ENCODE measurements around the gene ANO4. TPM values are rescaled to one million over a fixed set of nuclear protein-coding genes. Genes with fewer than 3 reads are reported as not detected.

ANO4 gene
- total RNA-seq, 1 donor from 2014 or later = not detected

- H3K4me3 Mint-ChIP-seq = no peak overlapping the region
- H3K27ac Mint-ChIP-seq = no peak overlapping the region
- no peak for DNase-seq
- no peaks in the 10 kb centered on the region for H3K36me3 Mint-ChIP-seq (ENCODE audit: low read depth)
- intact Hi-C loops (cut with micrococcal nuclease) = no loop called here
- no peaks in the 10 kb centered on the region for H3K27me3 Mint-ChIP-seq
- no peaks in the 10 kb centered on the region for H3K9me3 Mint-ChIP-seq
- no peaks in the 10 kb centered on the region for H3K4me1 Mint-ChIP-seq
These were observed 35.6 kb downstream of the ANO4 start for GRCh38 chr12:100830003-100830795.

GRCh38 chr12:100833282-100833681, 38.7 kb downstream of the ANO4 start:
- no peak for DNase-seq
- Mint-ChIP-seq H3K27ac (no peak overlapping the region), H3K9me3 (no peaks in the 10 kb centered on the region), H3K4me1 (no peaks in the 10 kb centered on the region), H3K27me3 (no peaks in the 10 kb centered on the region), H3K36me3 (ENCODE audit: low read depth) (no peaks in the 10 kb centered on the region), H3K4me3 (no peak overlapping the region)
- intact Hi-C loops (cut with micrococcal nuclease) = no loop called here

DNA sequence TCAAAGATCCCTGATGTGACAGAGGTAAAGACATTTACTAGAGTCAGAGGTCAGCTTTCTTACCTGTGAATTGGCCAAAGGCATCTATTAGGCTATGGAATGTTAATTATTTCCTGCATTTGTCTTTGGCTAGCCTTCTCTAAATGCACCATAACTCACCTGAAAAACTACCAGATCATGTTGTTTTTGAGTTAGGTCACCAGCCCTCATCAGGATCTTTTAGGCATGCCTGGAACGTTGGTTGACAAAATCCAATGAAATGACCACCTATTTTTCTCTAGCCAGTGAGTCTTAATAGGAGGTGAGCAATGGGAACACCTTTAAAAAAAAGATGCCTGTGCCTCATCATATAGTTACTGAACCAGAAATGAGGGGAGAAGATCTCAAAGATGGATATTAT, 46.2 kb downstream of the ANO4 start:
- Mint-ChIP-seq H3K27me3 (no peaks in the 10 kb centered on the region), H3K4me1 (no peaks in the 10 kb centered on the region)
- DNase-seq = no peak

GRCh38 chr12:100842156-100842555, 47.6 kb downstream of the ANO4 start:
- Mint-ChIP-seq H3K27me3 (no peaks in the 10 kb centered on the region), H3K4me3 (no peak overlapping the region), H3K27ac (no peak overlapping the region), H3K36me3 (ENCODE audit: low read depth) (no peaks in the 10 kb centered on the region), H3K4me1 (no peaks in the 10 kb centered on the region), H3K9me3 (no peaks in the 10 kb centered on the region)
- intact Hi-C loops (cut with micrococcal nuclease) = no loop called here
- DNase-seq = no peak

More for the DNA sequence above, 46.2 kb downstream of the ANO4 start:
- H3K36me3 Mint-ChIP-seq (ENCODE audit: low read depth) = no peaks in the 10 kb centered on the region
- no peaks in the 10 kb centered on the region for H3K9me3 Mint-ChIP-seq
- no peak overlapping the region for H3K4me3 Mint-ChIP-seq
- intact Hi-C loops (cut with micrococcal nuclease) = no loop called here
- H3K27ac Mint-ChIP-seq = no peak overlapping the region

GRCh38 chr12:100843061-100843460, 48.5 kb downstream of the ANO4 start:
- no peak for DNase-seq
- H3K27ac Mint-ChIP-seq = no peak overlapping the region
- no peak overlapping the region for H3K4me3 Mint-ChIP-seq
- no peaks in the 10 kb centered on the region for H3K4me1 Mint-ChIP-seq
- no peaks in the 10 kb centered on the region for H3K36me3 Mint-ChIP-seq (ENCODE audit: low read depth)
- intact Hi-C loops (cut with micrococcal nuclease) = no loop called here
- no peaks in the 10 kb centered on the region for H3K27me3 Mint-ChIP-seq
- no peaks in the 10 kb centered on the region for H3K9me3 Mint-ChIP-seq

- no peaks in the 10 kb centered on the region for H3K9me3 Mint-ChIP-seq
- no peak overlapping the region for H3K27ac Mint-ChIP-seq
- no peak overlapping the region for H3K4me3 Mint-ChIP-seq
- no peaks in the 10 kb centered on the region for H3K36me3 Mint-ChIP-seq (ENCODE audit: low read depth)
- no peaks in the 10 kb centered on the region for H3K4me1 Mint-ChIP-seq
- no peaks in the 10 kb centered on the region for H3K27me3 Mint-ChIP-seq
- DNase-seq = no peak
- intact Hi-C loops (cut with micrococcal nuclease) = no loop called here
These were observed 50.5 kb downstream of the ANO4 start for GRCh38 chr12:100845095-100845494.

DNA sequence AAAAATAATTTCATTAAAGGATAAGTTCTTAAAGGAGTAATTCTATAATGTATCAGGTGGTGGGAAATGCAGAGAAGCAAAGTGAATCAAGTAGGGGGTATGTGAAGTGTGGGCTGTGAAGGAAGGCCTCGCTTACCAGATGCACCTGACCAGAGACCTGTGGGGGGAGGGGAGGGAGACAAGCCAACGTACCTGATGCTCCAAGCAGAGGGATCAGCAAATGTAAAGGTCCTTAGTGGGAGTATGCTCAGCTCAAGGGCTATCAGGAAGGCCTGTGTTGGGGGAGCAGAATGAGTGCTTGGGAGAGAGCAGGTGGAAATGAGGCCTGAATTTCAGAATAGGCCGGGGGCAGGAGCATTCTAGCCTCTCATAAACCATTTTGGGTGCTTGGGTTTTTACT, 57.1 kb downstream of the ANO4 start:
- Mint-ChIP-seq H3K4me1 (no peaks in the 10 kb centered on the region), H3K27ac (no peak overlapping the region), H3K4me3 (no peak overlapping the region), H3K36me3 (ENCODE audit: low read depth) (no peaks in the 10 kb centered on the region), H3K27me3 (no peaks in the 10 kb centered on the region), H3K9me3 (no peaks in the 10 kb centered on the region)
- DNase-seq = no peak
- intact Hi-C loops (cut with micrococcal nuclease) = no loop called here

DNA sequence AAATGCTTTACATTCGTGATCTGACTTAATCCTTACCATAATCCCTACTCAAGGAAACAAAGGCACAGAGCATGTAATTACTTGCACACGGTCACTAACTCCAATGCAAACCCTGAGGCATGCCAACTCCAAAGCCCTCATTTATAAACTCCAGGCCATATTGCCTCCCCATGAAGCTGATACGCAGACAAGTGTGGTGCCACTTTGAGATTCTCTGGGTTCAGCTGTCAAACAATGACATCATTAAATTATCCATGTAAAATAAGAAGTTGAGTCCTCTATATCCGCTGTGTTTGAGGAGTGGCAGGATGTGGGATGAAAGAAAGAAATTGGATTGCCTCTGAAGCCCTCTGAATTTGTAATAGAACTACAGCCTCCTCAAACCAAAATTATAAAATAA, 62.8 kb downstream of the ANO4 start:
- no peaks in the 10 kb centered on the region for H3K4me1 Mint-ChIP-seq
- no peak overlapping the region for H3K27ac Mint-ChIP-seq
- intact Hi-C loops (cut with micrococcal nuclease) = no loop called here
- H3K4me3 Mint-ChIP-seq = no peak overlapping the region
- H3K27me3 Mint-ChIP-seq = no peaks in the 10 kb centered on the region
- H3K9me3 Mint-ChIP-seq = no peaks in the 10 kb centered on the region
- no peaks in the 10 kb centered on the region for H3K36me3 Mint-ChIP-seq (ENCODE audit: low read depth)
- no peak for DNase-seq

DNA sequence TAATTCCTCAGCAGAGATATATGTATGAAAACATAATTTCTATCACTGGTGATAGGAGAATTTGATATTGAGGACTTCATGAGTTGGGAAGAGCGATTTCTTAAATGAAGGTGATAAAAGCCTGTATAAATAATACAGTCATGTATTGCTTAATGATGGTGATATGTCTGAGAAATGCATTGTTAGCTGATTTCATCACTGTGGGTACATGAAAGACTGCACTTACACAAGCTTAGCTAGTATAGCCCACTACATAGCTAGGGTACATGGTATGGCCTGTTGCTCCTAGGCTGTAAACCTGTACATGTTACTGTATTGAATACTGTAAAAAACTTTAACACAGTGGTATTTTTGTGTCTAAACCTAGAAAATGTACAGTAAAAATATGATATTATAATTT, 63.4 kb downstream of the ANO4 start:
- no peak for DNase-seq
- Mint-ChIP-seq H3K27me3 (no peaks in the 10 kb centered on the region), H3K27ac (no peak overlapping the region), H3K36me3 (ENCODE audit: low read depth) (no peaks in the 10 kb centered on the region), H3K4me1 (no peaks in the 10 kb centered on the region), H3K9me3 (no peaks in the 10 kb centered on the region), H3K4me3 (no peak overlapping the region)
- intact Hi-C loops (cut with micrococcal nuclease) = no loop called here

- Mint-ChIP-seq H3K36me3 (ENCODE audit: low read depth) (no peaks in the 10 kb centered on the region), H3K9me3 (no peaks in the 10 kb centered on the region), H3K27ac (no peak overlapping the region), H3K27me3 (no peaks in the 10 kb centered on the region), H3K4me3 (no peak overlapping the region), H3K4me1 (no peaks in the 10 kb centered on the region)
- no peak for DNase-seq
- intact Hi-C loops (cut with micrococcal nuclease) = no loop called here
These were observed 64.1 kb downstream of the ANO4 start for GRCh38 chr12:100858656-100859055.

GRCh38 chr12:100859063-100859627, 64.6 kb downstream of the ANO4 start:
- no peaks in the 10 kb centered on the region for H3K9me3 Mint-ChIP-seq
- no peak overlapping the region for H3K4me3 Mint-ChIP-seq
- H3K4me1 Mint-ChIP-seq = no peaks in the 10 kb centered on the region
- no peak for DNase-seq
- H3K36me3 Mint-ChIP-seq (ENCODE audit: low read depth) = no peaks in the 10 kb centered on the region
- intact Hi-C loops (cut with micrococcal nuclease) = no loop called here
- H3K27ac Mint-ChIP-seq = no peak overlapping the region
- H3K27me3 Mint-ChIP-seq = no peaks in the 10 kb centered on the region

GRCh38 chr12:100860611-100861010, 66.0 kb downstream of the ANO4 start:
- Mint-ChIP-seq H3K4me3 (no peak overlapping the region), H3K36me3 (ENCODE audit: low read depth) (no peaks in the 10 kb centered on the region), H3K27me3 (no peaks in the 10 kb centered on the region), H3K4me1 (no peaks in the 10 kb centered on the region), H3K27ac (no peak overlapping the region), H3K9me3 (no peaks in the 10 kb centered on the region)
- DNase-seq = no peak
- intact Hi-C loops (cut with micrococcal nuclease) = no loop called here

DNA sequence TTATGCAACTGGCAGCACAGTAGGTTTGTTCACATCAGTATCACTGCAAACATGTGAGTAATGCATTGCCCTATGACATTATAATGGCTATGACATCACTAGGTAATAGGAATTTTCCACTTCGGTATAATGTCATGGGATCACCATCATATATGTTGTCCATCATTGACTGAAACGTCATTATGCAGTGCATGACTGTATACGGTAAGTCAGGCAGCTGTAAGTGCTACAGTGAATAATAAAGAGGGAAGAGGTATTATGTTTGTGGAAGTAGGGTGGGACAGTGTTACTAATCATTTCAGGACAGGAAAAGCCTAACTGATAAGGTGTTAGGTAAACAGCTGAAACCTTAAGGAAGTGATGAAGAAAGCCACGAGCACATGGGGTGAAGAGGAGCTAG, 68.1 kb downstream of the ANO4 start:
- Mint-ChIP-seq H3K27ac (no peak overlapping the region), H3K4me1 (no peaks in the 10 kb centered on the region), H3K4me3 (no peak overlapping the region), H3K9me3 (no peaks in the 10 kb centered on the region), H3K36me3 (ENCODE audit: low read depth) (no peaks in the 10 kb centered on the region), H3K27me3 (no peaks in the 10 kb centered on the region)
- DNase-seq = no peak
- intact Hi-C loops (cut with micrococcal nuclease) = no loop called here

GRCh38 chr12:100864366-100864765, 69.8 kb downstream of the ANO4 start:
- no peak overlapping the region for H3K4me3 Mint-ChIP-seq
- no peaks in the 10 kb centered on the region for H3K4me1 Mint-ChIP-seq
- H3K27me3 Mint-ChIP-seq = no peaks in the 10 kb centered on the region
- H3K9me3 Mint-ChIP-seq = no peaks in the 10 kb centered on the region
- no peak overlapping the region for H3K27ac Mint-ChIP-seq
- no peaks in the 10 kb centered on the region for H3K36me3 Mint-ChIP-seq (ENCODE audit: low read depth)
- intact Hi-C loops (cut with micrococcal nuclease) = no loop called here
- DNase-seq = no peak

Data from activated CD4-positive, alpha-beta T cell treated with anti-CD3 and anti-CD28 coated beads, Interleukin-2, amount 10 ng/mL, durations not matched to agents 24 days and 14 days (primary cell).